ENCODE measurements around the gene AKR1E2. TPM values are rescaled to one million over a fixed set of nuclear protein-coding genes. Genes with fewer than 3 reads are reported as not detected.

AKR1E2 gene
- total and polyA plus RNA-seq, 2 of the 8 experiments (the other 6 are each of a cell fraction or from before 2014, with no cell fraction given), result 2.6 to 3.5 TPM

GRCh38 chr10:4851846-4852245 is 25.8 kb downstream of the AKR1E2 start (continued):
- TF ChIP-seq CHD7 (IDR thresholded peaks at IDR 0.05; ENCODE audit: insufficient replicate concordance, low read length), result no peak
- TF ChIP-seq KDM4A (IDR thresholded peaks at IDR 0.05; ENCODE audit: low read depth, low read length, severe bottlenecking), result no peak
- no peak for TF ChIP-seq KDM5A (IDR thresholded peaks at IDR 0.05; ENCODE audit: low read length)
- TF ChIP-seq KDM1A (IDR thresholded peaks at IDR 0.05; ENCODE audit: borderline replicate concordance, low read length), result no peak
- no peak for TF ChIP-seq SIRT6 (IDR thresholded peaks at IDR 0.05; ENCODE audit: low read length)
- no peak for TF ChIP-seq RFX5 (IDR thresholded peaks at IDR 0.05; ENCODE audit: borderline replicate concordance, low read depth, low read length)
- no peak for TF ChIP-seq CBX5 (IDR thresholded peaks at IDR 0.05; ENCODE audit: low read depth, low read length)
- TF ChIP-seq, protein P1, sequence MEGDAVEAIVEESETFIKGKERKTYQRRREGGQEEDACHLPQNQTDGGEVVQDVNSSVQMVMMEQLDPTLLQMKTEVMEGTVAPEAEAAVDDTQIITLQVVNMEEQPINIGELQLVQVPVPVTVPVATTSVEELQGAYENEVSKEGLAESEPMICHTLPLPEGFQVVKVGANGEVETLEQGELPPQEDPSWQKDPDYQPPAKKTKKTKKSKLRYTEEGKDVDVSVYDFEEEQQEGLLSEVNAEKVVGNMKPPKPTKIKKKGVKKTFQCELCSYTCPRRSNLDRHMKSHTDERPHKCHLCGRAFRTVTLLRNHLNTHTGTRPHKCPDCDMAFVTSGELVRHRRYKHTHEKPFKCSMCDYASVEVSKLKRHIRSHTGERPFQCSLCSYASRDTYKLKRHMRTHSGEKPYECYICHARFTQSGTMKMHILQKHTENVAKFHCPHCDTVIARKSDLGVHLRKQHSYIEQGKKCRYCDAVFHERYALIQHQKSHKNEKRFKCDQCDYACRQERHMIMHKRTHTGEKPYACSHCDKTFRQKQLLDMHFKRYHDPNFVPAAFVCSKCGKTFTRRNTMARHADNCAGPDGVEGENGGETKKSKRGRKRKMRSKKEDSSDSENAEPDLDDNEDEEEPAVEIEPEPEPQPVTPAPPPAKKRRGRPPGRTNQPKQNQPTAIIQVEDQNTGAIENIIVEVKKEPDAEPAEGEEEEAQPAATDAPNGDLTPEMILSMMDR (IDR thresholded peaks at IDR 0.05; ENCODE audit: control extremely low read depth in 1 of 3, insufficient read depth in 1 of 3, low read depth in 1 of 3, low read length in 3 of 3), result no peak
